Neural crest cell (in vitro differentiated cells): ENCODE measurements around the gene FLVCR1. TPM values are rescaled to one million over a fixed set of nuclear protein-coding genes. Genes with fewer than 3 reads are reported as not detected.

Experiments
- DNase-seq: peaks from one replicate; pipeline ENCODE4 v3.0.0; 2021; ENCODE audit warnings: low read depth, mixed read lengths, low spot score
- H3K27ac Mint-ChIP-seq: one replicate; pipeline ENCODE4 v1.8.0; 2021; ENCODE audit warnings: mild to moderate bottlenecking, mixed read lengths; ENCODE audit not compliant: unreplicated experiment
- H3K27me3 Mint-ChIP-seq: 2 replicates; pipeline ENCODE4 v1.8.0; 2021; ENCODE audit warnings: low read depth, mild to moderate bottlenecking, mixed read lengths
- H3K36me3 Mint-ChIP-seq: 2 replicates; pipeline ENCODE4 v1.8.0; 2021; ENCODE audit warnings: low read depth, mild to moderate bottlenecking, mixed read lengths
- H3K4me1 Mint-ChIP-seq: 2 replicates; pipeline ENCODE4 v1.8.0; 2021; ENCODE audit warnings: mixed read lengths
- H3K4me3 Mint-ChIP-seq: one replicate; pipeline ENCODE4 v1.8.0; 2021; ENCODE audit warnings: mild to moderate bottlenecking, mixed read lengths
- H3K9me3 Mint-ChIP-seq: 2 replicates; pipeline ENCODE4 v1.8.0; 2021; ENCODE audit warnings: mixed read lengths
- CTCF ChIP-seq: fragments of 200-600 bp; sonication (generic); conservative IDR thresholded peaks from 2 replicates; pipeline ENCODE4 v1.5.0; 2021; ENCODE audit warnings: antibody characterized with exemption, mild to moderate bottlenecking
- total RNA-seq: library from RNA; stranded (reverse); gene quantifications from 2 replicates; pipeline ENCODE4 v1.2.1, GENCODE V29; 2021

Gene FLVCR1
- total RNA-seq, 1 donor from 2014 or later = 31.4 TPM

GRCh38 chr1:212928323-212929291 is 70.5 kb downstream of the FLVCR1 start:
- no peak for TF ChIP-seq CTCF
- H3K9me3 Mint-ChIP-seq = no peaks in the 10 kb centered on the region
- H3K36me3 Mint-ChIP-seq = no peaks in the 10 kb centered on the region
- no peak overlapping the region for H3K4me3 Mint-ChIP-seq
- H3K27ac Mint-ChIP-seq = peak overlapping the region; percentile 94
- DNase-seq = no peak
- no peaks in the 10 kb centered on the region for H3K27me3 Mint-ChIP-seq
- H3K4me1 Mint-ChIP-seq = peaks cover 26% of the 10 kb centered on the region

GRCh38 chr1:212930986-212931678 is 73.1 kb downstream of the FLVCR1 start:
- Mint-ChIP-seq H3K9me3 (no peaks in the 10 kb centered on the region), H3K4me1 (peaks cover 23% of the 10 kb centered on the region), H3K27me3 (no peaks in the 10 kb centered on the region), H3K4me3 (no peak overlapping the region), H3K27ac (no peak overlapping the region), H3K36me3 (no peaks in the 10 kb centered on the region)
- no peak for TF ChIP-seq CTCF
- DNase-seq = no peak

- Mint-ChIP-seq H3K4me1 (peaks cover 4% of the 10 kb centered on the region), H3K27ac (no peak overlapping the region), H3K9me3 (no peaks in the 10 kb centered on the region), H3K27me3 (no peaks in the 10 kb centered on the region), H3K4me3 (no peak overlapping the region), H3K36me3 (no peaks in the 10 kb centered on the region)
- DNase-seq = no peak
- no peak for TF ChIP-seq CTCF
These were observed 75.9 kb downstream of the FLVCR1 start for GRCh38 chr1:212933815-212934471.

- H3K27ac Mint-ChIP-seq = no peak overlapping the region
- DNase-seq = no peak
- H3K9me3 Mint-ChIP-seq = peaks cover 6% of the 10 kb centered on the region
- no peak for TF ChIP-seq CTCF
- H3K27me3 Mint-ChIP-seq = no peaks in the 10 kb centered on the region
- H3K4me1 Mint-ChIP-seq = no peaks in the 10 kb centered on the region
- H3K36me3 Mint-ChIP-seq = no peaks in the 10 kb centered on the region
- no peak overlapping the region for H3K4me3 Mint-ChIP-seq
These were observed 77.4 kb downstream of the FLVCR1 start for GRCh38 chr1:212935387-212935981.

GRCh38 chr1:212937034-212937433 is 79.0 kb downstream of the FLVCR1 start:
- H3K4me3 Mint-ChIP-seq = no peak overlapping the region
- H3K27me3 Mint-ChIP-seq = no peaks in the 10 kb centered on the region
- DNase-seq = no peak
- TF ChIP-seq CTCF = no peak
- peaks cover 6% of the 10 kb centered on the region for H3K9me3 Mint-ChIP-seq
- H3K36me3 Mint-ChIP-seq = no peaks in the 10 kb centered on the region
- no peaks in the 10 kb centered on the region for H3K4me1 Mint-ChIP-seq
- no peak overlapping the region for H3K27ac Mint-ChIP-seq
